ENCODE results near the gene APAF1.

The APAF1 gene

GRCh38 chr12:98653866-98654493, 8.9 kb downstream of the APAF1 start:
- Histone ChIP-seq H3K9me3 (ENCODE audit: low read depth, low read length) (no peaks in the 10 kb centered on the region), H3K4me3 (no peak overlapping the region), H3K9ac (ENCODE audit: insufficient read length) (no peak overlapping the region), H3K27ac (no peak overlapping the region; the same call in 1 of the 2 replicates), H3K36me3 (ENCODE audit: insufficient read depth, low read length) (peaks cover 28% of the 10 kb centered on the region)
- TF ChIP-seq EZH2 (IDR thresholded peaks at IDR 0.05) (no peak), FOXP2 (optimal IDR thresholded peaks at IDR 0.05; ENCODE audit: control extremely low read depth, extremely low read length, insufficient read depth) (no peak)
- peak; percentile 42 for DNase-seq (ENCODE audit: low read depth, low spot score)

DNA sequence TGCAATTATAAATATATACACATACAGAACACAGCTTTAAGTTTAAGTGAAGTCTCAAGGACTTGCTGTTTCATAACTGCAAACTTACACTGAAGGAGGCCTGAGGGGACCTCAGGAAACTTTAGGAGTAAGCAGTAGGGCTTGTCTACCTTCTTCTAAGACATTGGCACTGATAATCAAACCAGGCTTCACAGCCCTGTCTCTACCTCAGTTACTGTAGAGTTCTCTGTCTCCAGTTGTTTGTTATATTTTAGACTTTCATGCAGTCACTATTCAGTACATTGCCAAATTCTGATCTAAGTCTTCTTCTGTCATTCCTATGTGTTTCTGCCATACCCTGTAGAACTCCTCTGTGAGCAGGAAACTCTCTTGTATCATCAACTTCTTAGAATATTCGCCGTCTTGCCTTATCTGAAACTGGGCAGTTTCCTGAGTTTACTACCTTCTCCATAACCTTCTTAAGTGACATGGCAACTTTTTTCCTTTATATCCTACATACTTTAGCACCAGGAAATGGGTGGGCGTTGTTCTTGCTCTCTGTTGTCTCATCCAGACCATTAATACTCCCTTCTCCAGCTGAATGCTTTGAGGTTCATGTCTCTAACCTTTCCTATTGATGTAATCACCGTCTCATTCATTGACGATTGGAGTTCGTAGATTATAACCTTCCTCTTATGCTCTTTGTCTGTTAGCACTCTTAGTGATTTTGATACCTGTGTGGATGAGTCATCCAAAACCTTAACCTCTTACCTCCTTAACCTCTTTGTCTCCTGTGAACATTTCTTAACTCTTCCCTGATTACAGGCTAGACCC, 11.4 kb downstream of the APAF1 start:
- Histone ChIP-seq H3K9ac (ENCODE audit: insufficient read length) (no peak overlapping the region), H3K4me3 (no peak overlapping the region), H3K27ac (no peak overlapping the region), H3K36me3 (ENCODE audit: insufficient read depth, low read length) (peaks cover 6% of the 10 kb centered on the region), H3K9me3 (ENCODE audit: low read depth, low read length) (no peaks in the 10 kb centered on the region)
- TF ChIP-seq EZH2 (IDR thresholded peaks at IDR 0.05), result no peak
- no peak for TF ChIP-seq POLR2AphosphoS5 (IDR thresholded peaks at IDR 0.05; ENCODE audit: borderline replicate concordance, low read depth, low read length)
- no peak for DNase-seq (ENCODE audit: low read depth, low spot score)

DNA sequence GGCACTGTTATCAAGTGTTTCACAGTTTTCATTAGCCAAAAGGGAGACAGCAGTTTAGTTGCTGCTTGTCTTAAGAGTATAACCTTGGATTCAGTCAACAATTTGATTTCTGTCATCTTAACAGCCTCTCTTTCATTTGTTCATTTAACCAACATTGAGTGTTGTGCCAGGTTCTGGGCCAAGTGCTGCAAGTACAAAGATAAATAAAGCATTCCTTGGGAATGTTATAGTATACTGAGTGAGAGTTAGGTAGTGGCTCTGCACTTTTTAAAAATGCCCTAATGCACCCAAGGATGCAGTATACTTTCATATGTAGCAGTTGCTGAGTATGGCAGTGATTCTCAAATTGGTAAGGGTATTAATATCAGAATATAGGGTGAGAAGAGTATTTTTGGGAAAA, 15.4 kb downstream of the APAF1 start:
- H3K4me3 ChIP-seq, result no peak overlapping the region
- TF ChIP-seq FOXP2 (optimal IDR thresholded peaks at IDR 0.05; ENCODE audit: control extremely low read depth, extremely low read length, insufficient read depth), result no peak
- TF ChIP-seq POLR2AphosphoS5 (IDR thresholded peaks at IDR 0.05; ENCODE audit: borderline replicate concordance, low read depth, low read length), result no peak
- TF ChIP-seq EZH2 (IDR thresholded peaks at IDR 0.05), result no peak
- peaks cover 13% of the 10 kb centered on the region for H3K36me3 ChIP-seq (ENCODE audit: insufficient read depth, low read length)
- DNase-seq (ENCODE audit: low read depth, low spot score), result no peak
- H3K9ac ChIP-seq (ENCODE audit: insufficient read length), result no peak overlapping the region
- H3K9me3 ChIP-seq (ENCODE audit: low read depth, low read length), result no peaks in the 10 kb centered on the region
- no peak overlapping the region for H3K27ac ChIP-seq

GRCh38 chr12:98669751-98670150, 24.7 kb downstream of the APAF1 start:
- H3K4me3 ChIP-seq, result no peak overlapping the region
- no peaks in the 10 kb centered on the region for H3K9me3 ChIP-seq (ENCODE audit: low read depth, low read length)
- no peak for DNase-seq (ENCODE audit: low read depth, low spot score)
- H3K27ac ChIP-seq, result no peak overlapping the region
- H3K9ac ChIP-seq (ENCODE audit: insufficient read length), result no peak overlapping the region
- peaks cover 8% of the 10 kb centered on the region for H3K36me3 ChIP-seq (ENCODE audit: insufficient read depth, low read length)
- TF ChIP-seq EZH2 (IDR thresholded peaks at IDR 0.05) (no peak), POLR2AphosphoS5 (IDR thresholded peaks at IDR 0.05; ENCODE audit: borderline replicate concordance, low read depth, low read length) (no peak), FOXP2 (optimal IDR thresholded peaks at IDR 0.05; ENCODE audit: control extremely low read depth, extremely low read length, insufficient read depth) (no peak)

DNA sequence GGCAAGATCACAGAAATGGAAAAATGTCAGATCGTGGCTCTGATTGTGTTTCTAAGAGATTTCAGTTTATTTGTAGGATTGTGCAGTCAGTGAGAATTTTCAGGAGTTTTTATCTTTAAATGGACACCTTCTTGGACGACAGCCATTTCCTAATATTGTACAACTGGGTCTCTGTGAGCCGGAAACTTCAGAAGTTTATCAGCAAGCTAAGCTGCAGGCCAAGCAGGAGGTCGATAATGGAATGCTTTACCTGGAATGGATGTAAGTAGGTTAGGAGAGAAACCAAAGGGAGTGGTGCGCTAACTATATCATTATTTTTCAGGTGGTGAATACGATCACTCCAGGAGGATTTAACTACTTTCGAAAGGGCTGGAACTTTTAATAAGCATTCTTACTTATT, 26.4 kb downstream of the APAF1 start:
- no peak overlapping the region for H3K27ac ChIP-seq

DNA sequence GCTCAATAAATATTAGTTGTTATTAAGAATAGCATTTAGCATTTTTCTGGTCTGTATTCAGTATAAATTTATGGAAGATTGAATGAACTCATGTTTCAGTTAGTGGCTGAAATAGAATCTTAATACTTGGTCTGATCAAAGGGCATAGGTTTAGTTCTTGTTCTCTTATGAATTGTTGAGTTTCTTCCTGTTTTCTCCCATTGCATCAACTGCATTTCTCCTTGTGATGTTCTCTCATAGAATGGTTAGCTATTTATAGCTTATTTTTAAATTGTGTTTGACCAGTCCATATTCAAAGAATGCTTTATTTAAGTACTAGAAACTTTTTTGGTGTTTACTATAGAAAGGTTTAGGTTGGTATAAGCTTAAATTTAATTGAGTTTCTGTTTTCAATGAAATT, 29.8 kb downstream of the APAF1 start:
- no peaks in the 10 kb centered on the region; the same call in 1 of the 2 replicates for H3K36me3 ChIP-seq (ENCODE audit: insufficient read depth, low read length)
- no peak overlapping the region for H3K27ac ChIP-seq
- H3K9me3 ChIP-seq (ENCODE audit: low read depth, low read length), result no peaks in the 10 kb centered on the region
- DNase-seq (ENCODE audit: low read depth, low spot score), result no peak
- H3K4me3 ChIP-seq, result no peak overlapping the region
- no peak overlapping the region for H3K9ac ChIP-seq (ENCODE audit: insufficient read length)
- TF ChIP-seq FOXP2 (optimal IDR thresholded peaks at IDR 0.05; ENCODE audit: control extremely low read depth, extremely low read length, insufficient read depth) (no peak), POLR2AphosphoS5 (IDR thresholded peaks at IDR 0.05; ENCODE audit: borderline replicate concordance, low read depth, low read length) (no peak), EZH2 (IDR thresholded peaks at IDR 0.05) (no peak)

More for the DNA sequence above, 26.4 kb downstream of the APAF1 start:
- Histone ChIP-seq H3K36me3 (ENCODE audit: insufficient read depth, low read length) (no peaks in the 10 kb centered on the region), H3K9me3 (ENCODE audit: low read depth, low read length) (no peaks in the 10 kb centered on the region), H3K4me3 (no peak overlapping the region), H3K9ac (ENCODE audit: insufficient read length) (no peak overlapping the region)
- DNase-seq (ENCODE audit: low read depth, low spot score), result no peak
- no peak for TF ChIP-seq EZH2 (IDR thresholded peaks at IDR 0.05)
- TF ChIP-seq POLR2AphosphoS5 (IDR thresholded peaks at IDR 0.05; ENCODE audit: borderline replicate concordance, low read depth, low read length), result no peak
- no peak for TF ChIP-seq FOXP2 (optimal IDR thresholded peaks at IDR 0.05; ENCODE audit: control extremely low read depth, extremely low read length, insufficient read depth)

GRCh38 chr12:98678236-98678945, 33.3 kb downstream of the APAF1 start:
- DNase-seq (ENCODE audit: low read depth, low spot score), result no peak

GRCh38 chr12:98678946-98679610, 34.0 kb downstream of the APAF1 start:
- no peak for TF ChIP-seq EZH2 (IDR thresholded peaks at IDR 0.05)
- no peak for TF ChIP-seq POLR2AphosphoS5 (IDR thresholded peaks at IDR 0.05; ENCODE audit: borderline replicate concordance, low read depth, low read length)
- TF ChIP-seq FOXP2 (optimal IDR thresholded peaks at IDR 0.05; ENCODE audit: control extremely low read depth, extremely low read length, insufficient read depth), result no peak
- Histone ChIP-seq H3K4me3 (no peak overlapping the region), H3K9ac (ENCODE audit: insufficient read length) (no peak overlapping the region), H3K36me3 (ENCODE audit: insufficient read depth, low read length) (peaks cover 19% of the 10 kb centered on the region), H3K9me3 (ENCODE audit: low read depth, low read length) (no peaks in the 10 kb centered on the region), H3K27ac (no peak overlapping the region)
- no peak for DNase-seq (ENCODE audit: low read depth, low spot score)

More at GRCh38 chr12:98678236-98678945, 33.3 kb downstream of the APAF1 start:
- H3K9ac ChIP-seq (ENCODE audit: insufficient read length), result no peak overlapping the region
- H3K4me3 ChIP-seq, result no peak overlapping the region
- no peak overlapping the region for H3K27ac ChIP-seq
- H3K36me3 ChIP-seq (ENCODE audit: insufficient read depth, low read length), result peaks cover 14% of the 10 kb centered on the region; the same call in 1 of the 2 replicates
- no peaks in the 10 kb centered on the region for H3K9me3 ChIP-seq (ENCODE audit: low read depth, low read length)
- TF ChIP-seq EZH2 (IDR thresholded peaks at IDR 0.05) (no peak), POLR2AphosphoS5 (IDR thresholded peaks at IDR 0.05; ENCODE audit: borderline replicate concordance, low read depth, low read length) (no peak), FOXP2 (optimal IDR thresholded peaks at IDR 0.05; ENCODE audit: control extremely low read depth, extremely low read length, insufficient read depth) (no peak)

All from SK-N-MC (cell line).